Dermis microvascular lymphatic vessel endothelial cell (primary cell): ENCODE data around the gene C16orf90. TPM values are rescaled to one million over a fixed set of nuclear protein-coding genes. Genes with fewer than 3 reads are reported as not detected.
A peak's percentile ranks its signal among the peaks of the same experiment; 100 is the strongest.
"Not testable (repeated sequence)": the region's sequence is repeated elsewhere in the genome, so short reads cannot be mapped to it uniquely, and the experiment has no call there.

Experiments
- DNase-seq, 2 donors: peaks; one replicate each; pipeline versions ENCODE4 v3.0.0 to v3.0.0-alpha.2; 2010; ENCODE audit warnings: low read depth in 2 of 2
- total RNA-seq: library from RNA; depleted of rRNA; stranded (reverse); fragments of >200 nt; gene quantifications from 2 replicates; pipeline ENCODE4 v1.2.1, GENCODE V29; 2014

The C16orf90 gene
- total RNA-seq, 1 donor from 2014 or later: not detected

GRCh38 chr16:3513892-3514583 is 18.7 kb upstream of the C16orf90 start:
- DNase-seq: no peak

GRCh38 chr16:3511286-3512180 is 16.2 kb upstream of the C16orf90 start:
- no peak for DNase-seq

GRCh38 chr16:3510416-3510815 is 15.1 kb upstream of the C16orf90 start:
- no peak for DNase-seq

GRCh38 chr16:3509470-3509928 is 14.2 kb upstream of the C16orf90 start:
- no peak for DNase-seq

- no peak for DNase-seq
Measured at GRCh38 chr16:3508736-3509135, 13.4 kb upstream of the C16orf90 start.

GRCh38 chr16:3503523-3503922 is 8.2 kb upstream of the C16orf90 start:
- no peak for DNase-seq

- DNase-seq: no peak
Measured at GRCh38 chr16:3501783-3502400, 6.6 kb upstream of the C16orf90 start.

- DNase-seq: not testable (repeated sequence)
Measured at GRCh38 chr16:3501412-3501761, 6.1 kb upstream of the C16orf90 start.

GRCh38 chr16:3498988-3499387 is 3.7 kb upstream of the C16orf90 start:
- no peak for DNase-seq

GRCh38 chr16:3497771-3498170 is 2.5 kb upstream of the C16orf90 start:
- no peak for DNase-seq

GRCh38 chr16:3496386-3496785 is 1.1 kb upstream of the C16orf90 start:
- DNase-seq: no peak

GRCh38 chr16:3494386-3494973 is 809 bp downstream of the C16orf90 start:
- DNase-seq: no peak

GRCh38 chr16:3492356-3492755 is 2.9 kb downstream of the C16orf90 start:
- DNase-seq: no peak

GRCh38 chr16:3490911-3491629 is 4.2 kb downstream of the C16orf90 start:
- peak in 1 of 2 donors; percentile 12 for DNase-seq

- no peak for DNase-seq
Measured at GRCh38 chr16:3488801-3489200, 6.5 kb downstream of the C16orf90 start.

- peak; percentile 57 to 72 for DNase-seq
Measured at GRCh38 chr16:3487521-3488410, 7.5 kb downstream of the C16orf90 start.

- no peak for DNase-seq
Measured at GRCh38 chr16:3486506-3487215, 8.6 kb downstream of the C16orf90 start.

GRCh38 chr16:3485821-3486505 is 9.3 kb downstream of the C16orf90 start:
- DNase-seq: no peak
